GM10248 (cell line): ENCODE results near the gene PC.

Experiments used
- CTCF ChIA-PET: fragments of 300-600 bp; sonication (Branson Sonifier 250); formaldehyde crosslinking; extraction: SDS; loops from one replicate; lab custom pipeline; 2021; ENCODE audit warnings: antibody characterized with exemption; lab: Yijun Ruan, JAX
- POLR2A ChIA-PET: fragments of 350-650 bp; sonication (Branson Sonifier 250); formaldehyde crosslinking; extraction: SDS; loops from one replicate; lab custom pipeline; 2020; ENCODE audit warnings: antibody characterized with exemption; lab: Yijun Ruan, JAX
- DNase-seq: peaks from one replicate; pipeline ENCODE4 v3.0.0; 2012; ENCODE audit errors: extremely low spot score
- TF ChIP-seq, protein P1 (sequence below): IDR thresholded peaks from 2 replicates; pipeline ENCODE4 v1.5.1; 2012; ENCODE audit warnings: mild to moderate bottlenecking, low read depth; ENCODE audit errors: extremely low read depth, missing control alignments, control extremely low read depth

PC gene

DNA sequence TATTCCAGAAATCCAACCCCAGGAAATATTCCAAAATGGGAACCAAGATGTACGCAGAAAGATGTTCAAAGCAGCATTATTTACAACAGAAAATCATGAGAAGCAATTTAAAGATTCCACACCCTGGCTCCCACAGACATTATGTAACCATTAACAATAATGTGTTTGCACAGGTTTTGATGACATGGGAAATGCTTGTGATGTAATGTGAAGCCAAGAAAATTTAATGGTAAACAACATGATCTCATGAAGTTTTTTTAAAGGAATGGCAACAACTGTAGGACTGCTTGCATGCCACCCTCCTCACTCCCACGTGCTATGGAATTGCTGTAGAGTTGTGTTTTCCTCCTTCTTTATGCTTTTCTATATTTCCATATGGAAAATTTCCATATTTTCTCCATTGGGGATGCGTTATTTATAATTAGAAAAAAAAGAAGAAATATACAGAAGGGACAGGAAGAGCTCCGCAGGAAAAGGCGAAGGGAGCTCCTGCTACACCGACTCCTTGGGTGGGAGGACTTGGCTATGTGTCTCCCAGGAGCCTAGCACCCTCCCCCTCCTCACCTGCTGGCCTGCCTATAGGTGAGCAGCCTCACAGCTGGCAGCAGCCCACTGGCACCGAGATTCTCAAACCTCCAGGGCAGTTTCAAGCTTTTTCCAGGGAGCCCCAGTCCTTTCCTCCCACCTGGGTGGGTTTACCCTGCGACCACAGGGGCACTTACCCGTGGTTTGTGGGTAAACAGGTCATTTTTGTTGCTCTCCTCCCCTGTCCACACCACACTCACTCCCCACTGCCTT is 80.4 kb downstream of the PC start:
- TF ChIP-seq, protein P1, sequence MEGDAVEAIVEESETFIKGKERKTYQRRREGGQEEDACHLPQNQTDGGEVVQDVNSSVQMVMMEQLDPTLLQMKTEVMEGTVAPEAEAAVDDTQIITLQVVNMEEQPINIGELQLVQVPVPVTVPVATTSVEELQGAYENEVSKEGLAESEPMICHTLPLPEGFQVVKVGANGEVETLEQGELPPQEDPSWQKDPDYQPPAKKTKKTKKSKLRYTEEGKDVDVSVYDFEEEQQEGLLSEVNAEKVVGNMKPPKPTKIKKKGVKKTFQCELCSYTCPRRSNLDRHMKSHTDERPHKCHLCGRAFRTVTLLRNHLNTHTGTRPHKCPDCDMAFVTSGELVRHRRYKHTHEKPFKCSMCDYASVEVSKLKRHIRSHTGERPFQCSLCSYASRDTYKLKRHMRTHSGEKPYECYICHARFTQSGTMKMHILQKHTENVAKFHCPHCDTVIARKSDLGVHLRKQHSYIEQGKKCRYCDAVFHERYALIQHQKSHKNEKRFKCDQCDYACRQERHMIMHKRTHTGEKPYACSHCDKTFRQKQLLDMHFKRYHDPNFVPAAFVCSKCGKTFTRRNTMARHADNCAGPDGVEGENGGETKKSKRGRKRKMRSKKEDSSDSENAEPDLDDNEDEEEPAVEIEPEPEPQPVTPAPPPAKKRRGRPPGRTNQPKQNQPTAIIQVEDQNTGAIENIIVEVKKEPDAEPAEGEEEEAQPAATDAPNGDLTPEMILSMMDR, result no peak
- CTCF ChIA-PET, result interaction anchor here (0.9 to 1.0 kb wide), 2 partner anchors 10 to 44 kb away, joined by 3 to 4 read pairs; no protein-coding TSS in a partner anchor
- no peak for DNase-seq
- POLR2A ChIA-PET, result no interaction called here

DNA sequence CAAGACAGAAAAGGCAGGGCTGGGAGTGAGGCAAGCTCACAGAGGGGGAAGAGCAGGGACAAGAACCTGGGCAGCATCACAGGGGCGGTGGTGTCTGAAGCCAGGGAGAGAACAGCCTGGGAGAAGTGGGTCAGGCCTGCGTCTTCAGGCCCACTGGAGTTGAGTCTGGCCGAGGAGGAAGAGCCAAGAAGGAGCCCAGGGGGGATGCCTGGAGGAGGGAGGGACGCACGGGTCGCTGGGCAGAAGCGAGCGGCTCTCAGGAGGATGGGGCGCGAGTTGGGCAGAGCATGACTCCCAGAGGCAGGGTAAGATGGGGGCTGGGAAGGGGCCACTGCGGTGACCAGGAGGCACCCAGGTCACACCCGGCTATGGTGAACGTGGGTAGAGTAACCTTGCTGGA is 82.8 kb downstream of the PC start:
- TF ChIP-seq, protein P1, result no peak
- ChIA-PET POLR2A (no interaction called here), CTCF (no interaction called here)
- no peak for DNase-seq

DNA sequence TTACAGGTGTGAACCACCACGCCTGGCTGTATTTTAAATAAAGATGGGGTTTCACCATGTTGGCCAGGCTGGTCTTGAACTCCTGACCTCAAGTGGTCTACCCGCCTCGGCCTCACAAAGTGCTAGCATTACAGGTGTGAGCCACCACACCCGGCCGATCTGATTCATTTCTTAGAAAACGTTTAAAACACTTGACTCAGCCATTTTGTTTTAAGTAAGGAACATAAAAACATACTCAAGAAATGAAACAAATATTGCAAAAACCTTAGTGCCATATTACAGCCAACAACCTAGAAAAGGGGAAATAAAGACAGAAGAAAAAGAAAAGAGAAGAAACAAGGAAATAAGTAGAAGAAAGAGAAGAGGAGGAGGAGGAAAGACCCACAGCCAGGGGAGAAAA is 84.0 kb downstream of the PC start:
- CTCF ChIA-PET, result interaction anchor here (4.9 kb wide), 1 partner anchor 9 kb away, joined by 28 read pairs; no protein-coding TSS in a partner anchor
- TF ChIP-seq, protein P1, result no peak
- no peak for DNase-seq
- POLR2A ChIA-PET, result no interaction called here

DNA sequence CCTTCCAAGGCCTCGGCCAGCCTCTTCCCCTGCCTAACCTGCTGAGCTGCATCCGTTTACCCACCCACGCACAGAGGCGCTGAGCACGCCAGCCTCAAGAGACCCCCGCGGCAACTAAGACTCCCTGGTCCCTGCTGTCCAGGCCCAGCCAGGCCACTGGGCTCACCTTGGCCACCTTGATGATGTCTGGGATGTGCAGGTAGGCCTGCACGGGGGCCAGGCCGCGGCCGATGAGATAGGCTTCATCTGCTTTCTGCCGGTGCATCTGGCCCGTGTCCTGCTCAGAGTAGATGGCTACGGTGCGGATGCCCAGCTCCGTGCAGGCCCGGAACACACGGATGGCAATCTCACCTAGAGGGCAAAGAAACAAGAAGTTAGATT is 86.7 kb downstream of the PC start:
- CTCF ChIA-PET, result interaction anchor here (0.9 to 4.9 kb wide), 4 partner anchors 11 to 211 kb away, joined by 3 to 28 read pairs (median 4); no protein-coding TSS in a partner anchor
- DNase-seq, result no peak
- POLR2A ChIA-PET, result no interaction called here
- TF ChIP-seq, protein P1, result no peak

DNA sequence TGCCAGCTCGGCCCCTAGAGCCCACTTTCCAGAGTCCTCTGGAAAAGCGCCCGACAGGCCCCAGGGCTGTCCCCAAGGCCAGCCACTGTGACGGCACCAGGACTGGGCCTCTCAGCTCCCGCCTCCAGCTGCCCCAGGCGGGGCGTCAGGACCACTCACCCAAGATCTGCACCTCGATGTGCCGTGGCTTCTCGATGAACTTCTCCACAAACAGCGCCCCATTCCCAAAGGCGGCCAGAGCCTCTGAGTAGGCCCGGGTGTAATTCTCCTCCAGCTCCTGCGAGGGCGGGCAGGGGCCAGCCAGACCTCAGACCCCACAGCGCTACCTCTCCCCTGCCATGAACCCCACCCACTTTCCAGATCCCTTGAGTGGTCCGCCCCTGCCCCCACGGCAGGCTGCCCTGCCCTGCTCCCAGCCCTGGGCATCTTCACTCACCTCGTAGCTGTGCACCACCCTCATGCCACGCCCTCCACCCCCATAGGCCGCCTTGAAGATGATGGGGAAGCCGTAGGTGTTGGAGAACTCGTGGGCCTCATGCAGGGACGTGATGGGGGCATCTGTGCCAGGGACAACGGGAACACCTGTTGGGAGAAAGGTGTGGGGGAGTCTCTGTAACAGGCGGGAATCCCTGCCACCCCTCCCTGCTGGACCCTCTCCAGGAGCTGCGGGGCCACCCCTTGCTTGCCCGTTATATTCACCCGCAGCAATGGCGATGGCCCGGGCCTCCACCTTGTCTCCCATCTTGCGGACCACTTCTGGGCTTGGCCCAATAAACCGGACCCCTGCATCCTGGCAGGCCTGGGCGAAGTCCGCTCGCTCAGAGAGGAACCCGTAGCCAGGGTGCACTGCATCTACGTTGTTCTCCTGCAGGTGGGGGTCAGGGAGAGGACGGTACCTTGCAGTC is 87.3 kb downstream of the PC start:
- CTCF ChIA-PET, result interaction anchor here (0.9 to 4.9 kb wide), 6 partner anchors 12 to 211 kb away, joined by 3 to 28 read pairs (median 3); no protein-coding TSS in a partner anchor
- DNase-seq, result no peak
- POLR2A ChIA-PET, result no interaction called here
- TF ChIP-seq, protein P1, result no peak

DNA sequence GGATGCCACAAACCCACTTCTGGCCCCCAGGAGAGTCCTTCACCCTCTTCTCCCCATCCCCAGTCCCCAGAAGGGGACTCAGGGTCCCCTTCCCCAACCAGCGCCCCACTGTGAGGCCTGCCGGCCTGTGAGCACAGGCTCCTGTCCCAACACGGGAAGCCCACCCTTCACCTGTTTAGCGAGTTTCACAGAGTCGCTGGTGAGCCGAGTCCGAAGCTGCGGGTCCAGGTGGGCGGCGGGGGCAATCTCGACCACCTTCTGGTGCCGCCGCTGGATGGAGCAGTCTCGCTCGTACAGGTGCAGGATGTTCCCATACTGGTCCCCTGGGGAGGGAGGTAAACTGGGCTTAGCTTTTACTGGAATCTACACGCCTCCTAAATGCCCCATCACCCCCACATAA is 88.1 kb downstream of the PC start:
- TF ChIP-seq, protein P1, result no peak
- DNase-seq, result no peak
- CTCF ChIA-PET, result interaction anchor here (1.2 to 4.9 kb wide), 5 partner anchors 12 to 196 kb away, joined by 3 to 28 read pairs (median 3); no protein-coding TSS in a partner anchor
- POLR2A ChIA-PET, result no interaction called here
